Esophagus (tissue), 2 donors: ENCODE results near the gene TMEM214. TPM values are rescaled to one million over a fixed set of nuclear protein-coding genes. Genes with fewer than 3 reads are reported as not detected.

Experiments
- H3K27ac ChIP-seq, 2 donors: one replicate each; pipeline ENCODE4 v1.5.1; 2013; ENCODE audit warnings: low read depth in 2 of 2, mild to moderate bottlenecking in 2 of 2, inconsistent platforms in 1 of 2, low read length in 1 of 2, moderate library complexity in 1 of 2
- H3K27me3 ChIP-seq, 2 donors: one replicate each; pipeline ENCODE4 v1.6.1; 2013; ENCODE audit warnings: low read length in 2 of 2, control low read depth in 1 of 2, mild to moderate bottlenecking in 1 of 2; ENCODE audit not compliant: insufficient read depth in 2 of 2, control insufficient read depth in 1 of 2
- H3K36me3 ChIP-seq, 2 donors: one replicate each; pipeline ENCODE4 v1.6.1; 2013; ENCODE audit warnings: low read length in 1 of 2; ENCODE audit not compliant: control insufficient read depth in 2 of 2, insufficient read depth in 2 of 2
- H3K4me1 ChIP-seq, 2 donors: one replicate each; pipeline ENCODE4 v1.6.1; 2013; ENCODE audit warnings: low read length in 1 of 2; ENCODE audit not compliant: control insufficient read depth in 2 of 2, insufficient read depth in 2 of 2
- H3K4me3 ChIP-seq, 2 donors: one replicate each; pipeline ENCODE4 v1.5.1; 2013; ENCODE audit warnings: low read length in 2 of 2, mild to moderate bottlenecking in 2 of 2, low read depth in 1 of 2, moderate library complexity in 1 of 2
- H3K9me3 ChIP-seq, 2 donors: one replicate each; pipeline ENCODE4 v1.6.1; 2013; ENCODE audit warnings: mild to moderate bottlenecking in 2 of 2, low read depth in 1 of 2, low read length in 1 of 2, moderate library complexity in 1 of 2; ENCODE audit not compliant: control insufficient read depth in 2 of 2, insufficient read depth in 1 of 2
- WGBS, 2 donors: extraction: QIAGEN DNeasy Blood & Tissue Kit; methylation state at CpG; one replicate each; pipeline ENCODE4 v1.1.7; 2013; 5-methylcytosine and 5-hydroxymethylcytosine counted together
- polyA plus RNA-seq, 2 donors: library from polyadenylated mRNA; stranded (reverse); fragments of 200-250 nt; gene quantifications; one replicate each; pipeline ENCODE4 v1.2.3, GENCODE V29; 2013
- donor health status: healthy with polysubstance abuse.
- donor health status: Bipolar disorder and iron deficiency.

TMEM214 gene
- polyA plus RNA-seq, 2 donors = 29.0 to 35.2 TPM

DNA sequence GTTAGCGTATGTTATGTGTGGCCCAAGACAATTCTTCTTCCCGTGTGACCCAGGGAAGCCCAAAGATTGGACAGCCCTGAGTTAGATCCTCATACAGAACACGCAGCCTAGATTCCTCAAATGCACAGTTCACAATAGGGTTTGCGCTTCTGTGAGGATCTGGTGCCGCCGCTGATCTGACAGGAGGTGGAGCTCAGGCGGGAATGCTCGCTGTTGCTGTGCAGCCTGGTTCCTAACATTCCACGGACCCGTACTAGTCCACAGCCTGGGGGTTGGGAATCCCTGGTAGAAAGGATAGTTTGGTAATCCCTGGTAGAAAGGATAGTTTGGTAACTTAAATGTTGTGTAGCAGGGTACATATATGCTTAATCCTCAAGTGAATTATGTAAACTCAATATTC lies 35.4 kb upstream of the TMEM214 start:
- Histone ChIP-seq H3K27me3 (no peaks in the 10 kb centered on the region), H3K36me3 (no peaks in the 10 kb centered on the region), H3K9me3 (no peaks in the 10 kb centered on the region), H3K4me1 (peaks cover 0 to under 1% of the 10 kb centered on the region in 2 donors), H3K27ac (no peak overlapping the region), H3K4me3 (no peak overlapping the region)
- WGBS, 2 donors = 77 to 81% methylated on average over 10 of the region's 10 CpGs

DNA sequence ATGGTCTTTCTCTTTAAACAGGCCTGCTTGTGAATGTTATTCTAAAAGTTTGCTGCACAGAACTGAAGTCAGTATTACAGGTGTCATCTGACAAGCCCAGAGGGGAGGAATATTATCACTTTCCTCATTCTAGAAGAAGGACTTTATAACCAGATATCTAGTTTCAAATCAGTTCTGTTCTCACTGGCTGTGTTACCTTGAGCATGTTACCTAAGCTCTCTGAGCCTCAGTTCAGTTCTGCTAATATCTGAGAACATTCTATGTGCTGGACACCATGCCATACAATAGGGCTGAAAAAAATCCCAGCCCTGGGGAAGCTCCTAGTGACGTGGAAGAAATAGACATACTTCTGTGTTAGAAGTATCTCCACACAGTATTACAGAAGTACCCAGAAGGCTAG lies 34.4 kb upstream of the TMEM214 start:
- Histone ChIP-seq H3K9me3 (no peaks in the 10 kb centered on the region), H3K27me3 (no peaks in the 10 kb centered on the region), H3K36me3 (no peaks in the 10 kb centered on the region), H3K4me3 (no peak overlapping the region), H3K4me1 (peaks cover 0 to 3% of the 10 kb centered on the region in 2 donors), H3K27ac (no peak overlapping the region)
- 70 to 84% methylated on average over 1 of the region's 1 CpG for WGBS, 2 donors

DNA sequence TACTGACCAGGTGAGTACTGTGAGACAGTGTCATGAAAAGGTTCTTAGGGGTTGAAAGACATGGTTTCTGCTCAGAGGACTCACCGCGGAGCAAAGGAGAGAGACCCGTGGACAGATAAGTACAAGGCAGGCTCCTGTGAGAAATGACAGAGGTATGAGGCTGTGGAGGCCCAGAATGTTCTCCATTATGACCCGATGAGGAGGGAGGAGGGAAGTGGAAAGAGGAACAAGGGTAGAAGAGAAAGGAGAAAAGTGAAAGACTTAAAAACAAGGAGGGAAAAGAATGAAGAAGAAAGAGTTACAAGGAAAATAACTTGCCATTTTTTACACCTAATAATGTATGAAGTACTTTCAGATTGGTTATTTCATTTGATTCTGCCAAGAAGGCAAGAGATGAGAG lies 32.5 kb upstream of the TMEM214 start:
- peaks cover 0 to 3% of the 10 kb centered on the region in 2 donors for H3K4me1 ChIP-seq
- no peak overlapping the region for H3K4me3 ChIP-seq
- no peaks in the 10 kb centered on the region for H3K9me3 ChIP-seq
- no peaks in the 10 kb centered on the region for H3K27me3 ChIP-seq
- WGBS, 2 donors = 79 to 85% methylated on average over 4 of the region's 4 CpGs
- no peak overlapping the region for H3K27ac ChIP-seq
- H3K36me3 ChIP-seq = no peaks in the 10 kb centered on the region

DNA sequence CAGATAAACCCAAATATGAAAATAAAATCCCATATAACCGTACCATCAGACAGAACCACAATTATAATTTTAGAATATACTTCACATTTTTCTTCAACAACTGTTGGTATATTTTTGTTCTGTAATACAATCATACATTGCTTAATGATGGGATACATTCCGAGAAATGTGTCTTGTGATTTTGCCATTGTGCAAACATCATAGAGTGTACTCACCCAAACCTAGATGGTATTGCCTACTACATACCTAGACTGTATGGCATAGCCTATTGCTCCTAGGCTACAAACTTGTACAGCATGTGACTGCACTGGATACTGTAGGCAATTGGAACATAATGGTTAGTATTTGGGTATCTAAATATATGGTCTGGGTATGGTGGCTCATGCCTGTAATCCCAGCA lies 31.8 kb upstream of the TMEM214 start:
- Histone ChIP-seq H3K9me3 (no peaks in the 10 kb centered on the region), H3K27me3 (no peaks in the 10 kb centered on the region), H3K4me1 (peaks cover 0 to 3% of the 10 kb centered on the region in 2 donors), H3K4me3 (no peak overlapping the region), H3K36me3 (no peaks in the 10 kb centered on the region), H3K27ac (no peak overlapping the region)
- WGBS, 2 donors = 95 to 100% methylated on average over 2 of the region's 2 CpGs

DNA sequence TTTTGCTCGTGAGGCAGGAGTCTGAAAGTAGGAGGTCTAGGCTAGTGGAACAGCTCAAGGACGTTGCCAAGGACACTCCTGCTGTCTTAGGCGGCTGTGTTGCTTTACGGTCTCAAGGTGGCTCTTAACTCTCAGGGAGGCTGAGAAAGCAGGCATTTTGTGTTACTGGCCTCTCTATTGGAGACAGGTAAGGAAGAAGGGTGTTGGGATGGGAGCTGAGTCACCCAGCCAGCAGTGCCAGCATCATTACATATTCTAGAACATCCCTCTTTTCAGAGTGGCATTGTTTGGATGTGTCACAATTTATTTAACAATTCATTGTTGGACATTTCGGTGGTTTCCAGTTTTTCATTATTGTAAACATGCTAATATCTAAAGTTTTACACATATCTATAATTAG lies 30.8 kb upstream of the TMEM214 start:
- H3K4me3 ChIP-seq = no peak overlapping the region
- H3K9me3 ChIP-seq = no peaks in the 10 kb centered on the region
- H3K36me3 ChIP-seq = no peaks in the 10 kb centered on the region
- H3K4me1 ChIP-seq = peaks cover 0 to 3% of the 10 kb centered on the region in 2 donors
- no peaks in the 10 kb centered on the region for H3K27me3 ChIP-seq
- no peak overlapping the region for H3K27ac ChIP-seq
- WGBS, 2 donors = 58% methylated on average over 5 of the region's 5 CpGs

- Histone ChIP-seq H3K27me3 (no peaks in the 10 kb centered on the region), H3K9me3 (no peaks in the 10 kb centered on the region), H3K4me3 (no peak overlapping the region), H3K36me3 (no peaks in the 10 kb centered on the region), H3K27ac (no peak overlapping the region), H3K4me1 (peaks cover 0 to 3% of the 10 kb centered on the region in 2 donors)
- 87 to 90% methylated on average over 4 of the region's 4 CpGs for WGBS, 2 donors
Observed at GRCh38 chr2:27003007-27003406, 29.8 kb upstream of the TMEM214 start.

DNA sequence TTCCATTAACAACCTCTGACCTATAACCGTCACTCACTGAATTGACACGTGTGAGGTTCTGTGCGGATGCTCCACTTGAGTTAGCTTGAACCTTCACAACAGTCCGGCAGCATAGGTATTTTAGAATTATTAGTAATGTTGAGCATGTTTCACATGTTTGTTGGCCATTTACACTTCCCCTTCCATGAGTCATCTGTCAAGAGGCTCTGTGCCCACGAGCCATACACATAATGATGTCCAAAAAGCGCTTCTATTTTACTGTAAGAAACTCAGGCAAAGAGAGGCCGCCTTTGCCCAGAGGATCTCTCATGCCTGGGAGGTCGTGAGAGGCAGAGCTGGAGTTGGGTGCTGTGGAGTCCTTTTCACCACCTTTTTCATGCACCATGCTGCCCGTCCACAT lies 28.9 kb upstream of the TMEM214 start:
- H3K27ac ChIP-seq = no peak overlapping the region
- WGBS, 2 donors = 78 to 82% methylated on average over 9 of the region's 9 CpGs
- H3K4me3 ChIP-seq = no peak overlapping the region
- no peaks in the 10 kb centered on the region for H3K27me3 ChIP-seq
- H3K36me3 ChIP-seq = no peaks in the 10 kb centered on the region
- no peaks in the 10 kb centered on the region for H3K9me3 ChIP-seq
- H3K4me1 ChIP-seq = peaks cover 0 to 3% of the 10 kb centered on the region in 2 donors

- WGBS, 2 donors = 74 to 77% methylated on average over 6 of the region's 6 CpGs
- Histone ChIP-seq H3K27ac (no peak overlapping the region), H3K4me3 (no peak overlapping the region), H3K36me3 (no peaks in the 10 kb centered on the region), H3K27me3 (no peaks in the 10 kb centered on the region), H3K9me3 (no peaks in the 10 kb centered on the region), H3K4me1 (peaks cover 0 to 3% of the 10 kb centered on the region in 2 donors)
Observed at GRCh38 chr2:27006602-27007415, 26.0 kb upstream of the TMEM214 start.

DNA sequence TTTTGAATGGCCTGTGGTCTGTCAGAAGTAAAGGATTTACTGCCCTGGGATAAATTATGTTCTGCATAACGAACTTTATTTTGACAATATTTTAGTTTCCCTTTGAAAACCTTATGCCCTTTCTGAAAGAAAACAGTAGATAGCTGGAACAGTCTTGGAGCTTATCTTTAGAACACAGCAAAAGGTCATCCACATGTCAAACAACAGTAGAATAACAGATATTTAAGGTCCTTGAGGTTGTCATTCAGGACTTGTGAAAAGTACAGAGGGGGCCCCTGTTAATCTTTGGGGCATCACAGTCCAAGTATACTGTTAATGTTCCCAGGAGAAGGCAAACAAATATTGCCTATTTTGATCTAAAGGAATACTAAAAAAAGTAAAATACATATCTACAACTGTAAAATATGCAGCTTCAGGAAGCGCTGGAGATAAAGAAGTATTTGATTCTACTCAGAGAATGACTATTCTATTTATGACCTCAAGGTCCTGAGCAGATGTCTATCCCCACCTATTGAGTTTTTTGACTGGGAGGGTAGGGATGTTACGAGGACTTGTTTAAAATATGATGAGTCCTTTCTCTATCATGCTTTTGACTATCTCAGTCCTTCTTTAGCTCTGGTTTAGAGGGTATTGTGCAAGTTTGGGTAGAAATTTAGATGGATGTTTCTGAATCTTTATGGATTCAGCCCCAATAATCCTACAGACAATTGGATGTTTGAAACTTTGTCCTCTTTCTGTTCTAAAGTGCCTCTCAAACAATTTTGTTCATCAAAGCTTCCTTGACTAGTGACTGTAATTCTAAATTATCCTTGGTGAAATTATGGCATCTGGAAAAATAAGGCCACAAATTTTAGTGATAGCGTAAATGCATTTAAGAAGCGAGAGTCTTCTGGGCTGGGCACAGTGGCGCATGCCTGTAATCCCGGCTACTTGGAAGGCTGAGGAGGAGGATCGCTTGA lies 25.1 kb upstream of the TMEM214 start:
- Histone ChIP-seq H3K4me3 (no peak overlapping the region), H3K36me3 (no peaks in the 10 kb centered on the region), H3K9me3 (no peaks in the 10 kb centered on the region), H3K27ac (no peak overlapping the region), H3K4me1 (no peaks in the 10 kb centered on the region), H3K27me3 (no peaks in the 10 kb centered on the region)
- 81 to 82% methylated on average over 8 of the region's 8 CpGs for WGBS, 2 donors
